Mesenteric fat pad (tissue), 1 donor: ENCODE results near the gene RIPK4. TPM values are rescaled to one million over a fixed set of nuclear protein-coding genes. Genes with fewer than 3 reads are reported as not detected.
"Not testable (repeated sequence)": the region's sequence is repeated elsewhere in the genome, so short reads cannot be mapped to it uniquely, and the experiment has no call there.

ENCODE experiments used
- DNase-seq: peaks from one replicate; pipeline ENCODE4 v3.0.0-alpha.2; 2020; ENCODE audit warnings: low spot score
- total RNA-seq: library from RNA; stranded (reverse); fragmentation: NEBNext Ultra II Directional; extraction: Animal tissue kit (Norgen Biotek cat#: 25700); gene quantifications from one replicate; pipeline ENCODE4 v1.2.1, GENCODE V29; 2021
- donor health status: DM: yes; HTN: yes; CAD: no.

RIPK4 gene
- total RNA-seq, 1 donor from 2014 or later = not detected

DNA sequence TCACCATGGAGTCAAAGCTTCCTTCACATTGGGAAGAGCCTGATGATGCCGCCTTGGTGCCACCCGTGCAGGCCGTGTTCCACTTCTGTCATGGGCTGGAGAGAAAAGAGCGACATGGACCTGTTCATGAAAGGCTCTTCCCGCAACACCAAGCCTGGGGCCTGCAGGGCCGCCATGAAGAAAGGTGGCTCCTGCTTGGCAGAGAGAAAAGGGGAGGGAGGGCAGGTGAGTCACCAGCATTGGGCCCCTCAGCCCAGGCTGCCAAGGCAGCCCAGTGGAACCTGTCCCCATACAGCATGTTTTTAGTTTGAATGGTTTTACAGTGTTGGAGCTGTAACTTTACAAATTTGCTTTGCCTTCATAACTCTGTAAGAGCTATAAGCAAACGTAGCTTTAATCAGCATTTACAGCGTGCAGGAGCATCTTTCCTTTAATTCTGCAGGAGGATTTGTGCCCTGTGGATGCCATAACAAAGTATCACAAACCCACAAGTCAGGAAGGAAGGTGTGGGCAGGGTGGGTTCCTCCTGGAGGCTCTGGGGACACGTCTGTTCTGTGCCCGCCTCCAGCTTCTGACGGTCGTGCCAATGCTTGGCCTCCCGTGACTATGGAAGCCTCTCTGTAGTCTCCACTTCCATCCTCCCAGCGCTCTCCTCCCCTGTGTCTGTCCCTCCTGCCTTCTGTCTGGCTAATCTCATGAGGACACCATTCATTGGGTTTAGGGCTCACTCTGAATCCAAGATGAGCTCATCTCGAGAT is 49.1 kb downstream of the RIPK4 start:
- no peak for DNase-seq

- no peak for DNase-seq
Observed at GRCh38 chr21:41716751-41717150, 50.1 kb downstream of the RIPK4 start.

GRCh38 chr21:41715649-41716281 is 51.1 kb downstream of the RIPK4 start:
- DNase-seq = no peak

DNA sequence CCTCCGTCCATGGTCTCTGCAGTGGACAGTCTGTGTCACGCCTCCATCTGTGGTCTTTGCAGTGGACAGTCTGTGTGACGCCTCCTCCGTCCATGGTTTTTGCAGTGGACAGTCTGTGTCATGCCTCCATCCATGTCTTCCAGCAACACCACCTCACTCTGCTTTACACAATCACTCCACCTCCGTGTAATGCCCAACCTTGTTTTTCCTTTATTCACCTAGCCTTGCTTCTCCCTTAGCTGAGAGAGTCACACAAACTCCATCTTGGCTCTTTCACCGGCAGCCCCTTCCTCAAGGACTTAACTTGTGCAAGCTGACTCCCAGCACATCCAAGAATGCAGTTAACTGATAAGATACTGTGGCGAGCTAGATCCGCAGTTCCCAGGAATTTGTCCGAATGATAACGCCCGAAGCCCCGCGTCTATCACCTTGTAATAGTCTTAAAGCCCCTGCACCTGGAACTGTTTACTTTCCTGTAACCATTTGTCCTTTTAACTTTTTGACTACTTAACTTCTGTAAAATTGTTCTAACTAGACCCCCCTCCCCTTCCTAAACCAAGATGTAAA is 52.5 kb downstream of the RIPK4 start:
- DNase-seq = not testable (repeated sequence)

DNA sequence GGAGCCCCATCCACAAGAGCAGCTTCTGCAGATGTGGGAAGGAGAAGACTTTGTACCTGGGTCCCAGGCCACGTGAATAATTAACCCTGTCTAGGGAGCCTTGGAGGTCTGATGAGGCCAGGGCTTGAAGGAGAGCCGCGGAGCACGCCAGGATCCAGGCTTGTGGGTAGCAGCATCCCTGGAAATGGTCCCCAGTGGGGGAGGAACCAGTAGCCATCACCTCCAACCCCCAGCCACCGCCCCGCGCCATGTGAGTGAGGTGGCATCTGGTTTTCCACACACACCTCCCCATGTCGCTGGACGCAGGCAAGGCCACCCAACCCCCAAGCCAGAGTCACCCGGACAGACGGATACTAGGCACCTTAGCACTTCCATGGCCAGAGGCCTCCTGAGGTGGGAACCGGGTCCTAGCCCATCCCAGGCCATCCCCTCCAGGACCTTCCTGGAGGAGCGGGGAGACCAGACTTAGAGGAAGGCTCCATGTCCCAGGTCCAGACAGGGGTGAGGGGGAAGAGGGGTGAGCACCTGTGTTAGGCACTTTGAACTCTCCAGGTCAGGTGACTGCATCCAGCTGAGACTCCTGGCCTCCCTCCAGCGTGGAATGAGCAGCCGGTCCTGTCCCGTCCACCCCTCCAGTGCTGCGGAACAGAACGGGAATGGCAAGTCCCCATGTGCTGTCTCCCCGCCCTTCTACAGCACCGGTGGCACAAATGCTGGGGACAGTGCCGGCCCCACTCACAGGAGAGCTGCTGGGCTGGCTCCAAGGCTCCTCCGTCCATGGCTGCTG is 53.2 kb downstream of the RIPK4 start:
- no peak for DNase-seq

GRCh38 chr21:41712730-41713129 is 54.1 kb downstream of the RIPK4 start:
- no peak for DNase-seq

DNA sequence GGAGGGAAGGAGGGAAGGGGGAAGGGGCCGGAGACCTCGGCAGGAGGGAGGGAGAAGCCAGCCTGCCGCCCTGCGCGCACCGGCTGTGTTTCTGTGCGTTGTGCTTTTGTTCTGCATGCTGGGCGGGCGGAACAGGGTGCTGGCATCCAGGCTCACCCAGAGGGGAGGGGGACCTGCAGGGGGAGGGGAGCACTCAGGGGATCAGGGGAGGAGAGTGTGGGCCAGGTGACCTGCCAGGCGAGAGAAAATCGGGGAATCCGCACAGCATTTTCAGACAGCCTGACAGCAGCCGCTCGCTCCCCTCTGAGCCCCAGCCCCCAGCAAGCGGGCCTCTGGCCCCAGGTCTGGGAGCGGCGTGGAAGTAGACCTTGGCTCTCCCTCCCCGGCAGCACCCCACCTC is 54.7 kb downstream of the RIPK4 start:
- DNase-seq = no peak

DNA sequence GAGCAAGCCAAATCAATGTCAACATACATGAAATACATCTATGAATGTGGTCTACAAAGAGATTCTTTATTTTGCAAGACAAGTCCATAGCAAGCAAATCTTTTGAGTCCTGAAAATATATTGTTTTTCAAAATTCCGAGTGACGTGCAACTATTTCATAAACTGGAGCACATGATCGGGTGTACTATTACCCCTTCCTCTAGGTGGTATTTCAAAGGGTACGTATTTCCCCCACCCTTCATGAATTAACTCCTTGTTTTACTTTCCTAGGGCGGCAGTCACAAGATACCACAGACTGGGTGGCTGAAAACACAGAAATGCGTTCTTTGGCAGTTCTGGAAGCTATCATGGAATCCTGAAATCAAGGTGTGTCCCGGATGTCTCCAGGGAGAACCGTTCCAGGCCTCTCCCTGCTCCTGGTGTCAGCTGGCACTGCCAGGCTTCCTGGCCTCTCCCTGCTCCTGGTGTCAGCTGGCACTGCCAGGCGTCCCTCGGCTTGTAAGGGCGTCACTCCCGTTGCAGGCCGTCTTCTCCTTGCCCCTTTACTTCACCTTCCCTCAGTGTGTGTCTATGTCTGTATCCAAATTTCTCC is 55.3 kb downstream of the RIPK4 start:
- no peak for DNase-seq

DNA sequence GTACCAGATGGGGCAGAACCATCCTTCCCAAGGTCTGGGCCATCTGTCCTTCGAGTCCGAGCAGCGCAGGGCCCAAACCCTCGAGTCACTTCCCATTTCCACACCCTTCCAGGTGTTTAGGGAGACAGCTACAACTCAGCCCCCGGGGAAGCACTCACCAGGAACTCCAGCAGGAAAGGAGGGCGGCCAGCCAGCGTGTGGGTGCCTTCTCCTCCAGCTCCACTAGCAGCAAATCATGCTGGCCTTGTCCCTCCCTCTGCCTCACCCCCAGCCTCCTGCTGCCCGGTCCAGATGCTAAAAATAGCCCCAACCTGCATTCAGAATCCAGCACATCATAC is 56.1 kb downstream of the RIPK4 start:
- no peak for DNase-seq

DNA sequence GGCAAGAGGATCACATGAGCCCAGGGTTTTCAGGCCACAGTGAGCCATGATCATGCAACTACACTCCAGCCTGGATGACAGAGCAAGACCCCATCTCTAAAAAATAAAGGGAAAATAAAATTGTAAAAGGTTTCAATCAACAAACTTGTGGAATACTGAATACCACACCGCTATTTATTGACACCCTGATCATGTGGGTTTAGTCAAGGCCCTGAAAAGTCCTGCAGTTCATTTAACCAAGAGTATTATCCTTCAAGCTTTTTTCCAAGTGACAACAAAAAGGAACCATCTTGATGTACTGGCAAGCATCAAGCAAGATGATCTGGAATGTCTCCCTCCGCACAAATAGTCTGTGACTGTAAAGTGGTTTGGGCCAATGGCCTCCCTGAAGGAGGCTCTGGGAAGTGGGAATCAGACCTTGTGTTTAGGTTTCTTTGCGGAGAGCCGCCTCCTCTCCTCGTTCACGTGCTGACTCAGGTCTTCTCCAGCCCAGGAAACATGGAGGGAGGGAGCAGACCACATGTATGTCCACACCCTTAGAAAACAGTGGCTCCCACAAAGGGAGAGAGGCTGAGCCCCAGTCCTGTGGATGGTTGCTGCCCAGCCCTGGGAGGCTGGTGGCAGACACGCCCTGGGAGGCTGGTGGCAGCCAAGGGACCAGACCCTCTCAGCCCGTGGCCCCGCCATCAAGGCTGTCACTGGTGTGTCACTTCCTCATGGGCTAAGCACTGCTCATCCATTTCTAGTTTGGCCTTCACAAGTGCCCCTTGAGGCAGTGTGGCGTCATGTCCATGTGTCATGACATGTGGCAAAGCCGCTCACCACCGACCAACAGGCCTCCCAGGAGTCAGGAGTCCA is 56.7 kb downstream of the RIPK4 start:
- DNase-seq = no peak

- no peak for DNase-seq
Observed at GRCh38 chr21:41709166-41709565, 57.7 kb downstream of the RIPK4 start.

DNA sequence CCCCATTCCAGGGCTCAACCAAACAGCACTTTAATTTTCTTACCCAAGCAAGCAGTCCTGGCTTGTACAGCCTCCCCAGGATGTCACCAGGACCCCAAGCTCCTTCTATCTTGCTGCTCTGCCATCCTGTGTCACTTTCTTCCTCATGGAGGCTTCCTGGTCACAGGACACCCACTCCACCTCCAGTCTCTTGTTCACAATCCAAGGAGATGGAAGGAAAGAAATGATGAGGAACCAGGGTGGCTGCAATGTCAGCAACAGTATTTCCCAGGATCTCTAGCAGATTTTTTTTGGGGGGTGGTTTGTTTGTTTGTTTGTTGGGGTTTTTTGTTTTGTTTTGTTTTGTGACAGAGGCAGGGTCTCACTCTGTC is 58.9 kb downstream of the RIPK4 start:
- no peak for DNase-seq

GRCh38 chr21:41707231-41707959 is 59.5 kb downstream of the RIPK4 start:
- no peak for DNase-seq

- no peak for DNase-seq
Observed at GRCh38 chr21:41706678-41707077, 60.2 kb downstream of the RIPK4 start.

GRCh38 chr21:41706263-41706639 is 60.6 kb downstream of the RIPK4 start:
- DNase-seq = no peak

GRCh38 chr21:41705546-41706262 is 61.1 kb downstream of the RIPK4 start:
- no peak for DNase-seq

DNA sequence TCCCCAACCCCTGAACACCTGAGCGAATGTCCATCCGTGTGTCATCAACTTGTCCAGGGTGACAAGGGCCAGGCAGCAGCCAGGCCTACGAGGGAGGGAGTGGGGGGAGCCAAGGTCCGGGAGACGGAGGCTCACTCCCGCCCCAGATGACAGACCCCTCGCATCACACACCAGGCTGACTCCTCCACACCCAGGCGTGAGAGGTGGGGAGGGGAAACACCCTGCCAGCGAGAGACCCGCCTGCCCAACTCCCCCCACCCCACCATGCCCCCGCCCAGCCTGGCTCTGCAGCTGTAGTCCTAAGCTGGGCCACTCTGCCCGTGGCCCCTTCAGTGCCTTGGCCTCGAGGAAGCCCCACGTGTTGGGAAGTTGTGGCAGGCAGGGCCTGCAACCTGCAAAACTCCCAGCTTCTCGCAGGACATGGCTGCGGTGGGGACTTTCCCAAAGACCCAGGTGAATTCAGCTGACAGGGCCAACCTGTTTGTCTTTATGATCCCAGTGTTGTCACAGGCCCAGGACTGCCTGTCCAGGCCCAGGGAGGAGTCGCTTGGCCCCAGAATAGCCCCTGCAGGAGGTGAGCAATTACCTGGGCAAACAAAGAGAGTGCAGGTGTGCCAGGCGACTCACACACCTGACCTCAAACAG is 62.9 kb downstream of the RIPK4 start:
- no peak for DNase-seq

DNA sequence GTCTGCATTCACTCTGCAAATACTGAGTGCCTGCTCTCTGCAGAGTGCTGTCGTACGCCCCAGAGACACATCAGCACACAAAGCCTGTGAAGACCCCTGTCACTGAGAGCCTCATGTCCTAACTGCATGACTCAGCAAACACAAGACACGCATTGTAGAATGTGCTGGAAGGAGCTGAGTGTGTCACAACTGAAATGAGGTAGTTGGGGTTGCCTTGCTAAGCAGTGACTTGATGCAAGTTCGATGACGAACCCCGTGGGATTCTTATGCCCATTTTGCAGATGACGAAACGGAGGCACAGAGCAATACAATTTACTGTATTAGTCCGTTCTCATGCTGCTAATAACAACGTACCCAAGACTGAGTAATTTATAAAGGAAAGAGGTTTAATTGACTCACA is 65.1 kb downstream of the RIPK4 start:
- DNase-seq = no peak

DNA sequence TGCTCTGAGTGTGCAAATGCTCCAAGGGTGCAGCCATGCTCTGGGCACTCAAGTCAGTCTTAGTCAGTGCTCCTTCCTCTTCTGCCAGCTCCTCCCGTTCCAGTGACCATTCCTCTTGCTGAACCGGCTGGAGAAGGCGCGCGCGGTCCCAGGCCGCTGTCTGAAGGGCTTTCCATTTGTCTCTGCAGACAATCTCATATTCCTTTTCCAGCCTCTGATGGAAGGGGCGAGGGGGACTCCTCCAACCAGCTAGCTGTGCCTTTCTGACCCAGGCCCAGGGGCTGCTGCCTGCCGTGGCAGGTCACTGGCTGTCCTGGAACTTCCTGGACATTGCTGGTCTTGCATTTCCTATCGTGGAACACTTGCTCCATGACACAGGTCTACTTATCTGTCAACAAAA is 67.5 kb downstream of the RIPK4 start:
- no peak for DNase-seq
